COLO829 (cell line): ENCODE measurements around the gene PKD2L2.
"Not testable (repeated sequence)": the region's sequence is repeated elsewhere in the genome, so short reads cannot be mapped to it uniquely, and the experiment has no call there.

Experiments used
- DNase-seq: peaks from one replicate; pipeline ENCODE4 v3.0.0; 2012; ENCODE audit warnings: low spot score

The PKD2L2 gene

GRCh38 chr5:137957948-137958347 is 68.7 kb downstream of the PKD2L2 start:
- no peak for DNase-seq

GRCh38 chr5:137959488-137959887 is 70.2 kb downstream of the PKD2L2 start:
- DNase-seq: no peak

- no peak for DNase-seq
Observed at GRCh38 chr5:137960141-137960540, 70.9 kb downstream of the PKD2L2 start.

- DNase-seq: no peak
Observed at GRCh38 chr5:137960819-137961218, 71.6 kb downstream of the PKD2L2 start.

- not testable (repeated sequence) for DNase-seq
Observed at GRCh38 chr5:137970384-137970783, 81.1 kb downstream of the PKD2L2 start.

GRCh38 chr5:137975208-137975607 is 86.0 kb downstream of the PKD2L2 start:
- no peak for DNase-seq

- DNase-seq: no peak
Observed at GRCh38 chr5:137989419-137989818, 100.2 kb downstream of the PKD2L2 start.
